Heart left ventricle (tissue), 16 donors: Measurements from ENCODE around the gene HSD11B1L. TPM values are rescaled to one million over a fixed set of nuclear protein-coding genes. Genes with fewer than 3 reads are reported as not detected.
A peak's percentile ranks its signal among the peaks of the same experiment; 100 is the strongest.

Source experiments
- ATAC-seq, 4 donors: fragments of 200-7000 bp; cut with Tn5 transposase; one replicate each; pipeline ENCODE4 v1.9.1; 2020 to 2022; ENCODE audit warnings: moderate library complexity in 4 of 4, mild to moderate bottlenecking in 3 of 4, moderate number of reproducible peaks in 1 of 4
- DNase-seq, 5 donors: peaks; one replicate each; pipeline ENCODE4 v3.0.0-alpha.2; 2020
- H3K27ac ChIP-seq, 12 donors: fragments of 200-600 bp; sonication (generic) in 4 of 12; one replicate each; pipeline versions ENCODE4 v1.5.0 to v1.8.0; 2016 to 2022; ENCODE audit warnings: mild to moderate bottlenecking in 2 of 12
- H3K27me3 ChIP-seq, 9 donors: fragments of 200-600 bp; sonication (generic) in 2 of 9; one replicate each; pipeline versions ENCODE4 v1.5.1 to v1.8.0; 2016 to 2022; ENCODE audit warnings: mild to moderate bottlenecking in 3 of 9
- H3K36me3 ChIP-seq, 9 donors: fragments of 200-600 bp; sonication (generic) in 2 of 9; one replicate each; pipeline versions ENCODE4 v1.5.0 to v1.8.0; 2018 to 2022; ENCODE audit warnings: mild to moderate bottlenecking in 2 of 9
- H3K4me1 ChIP-seq, 12 donors: fragments of 200-600 bp; sonication (generic) in 4 of 12; one replicate each; pipeline versions ENCODE4 v1.5.0 to v1.8.0; 2016 to 2022; ENCODE audit warnings: mild to moderate bottlenecking in 3 of 12
- H3K4me3 ChIP-seq, 12 donors: fragments of 200-600 bp; sonication (generic) in 4 of 12; one replicate each; pipeline versions ENCODE4 v1.5.0 to v1.8.0; 2017 to 2022; ENCODE audit warnings: mild to moderate bottlenecking in 9 of 12, moderate library complexity in 4 of 12
- H3K9me3 ChIP-seq, 12 donors: fragments of 200-600 bp; sonication (generic) in 4 of 12; one replicate each; pipeline versions ENCODE4 v1.5.0 to v1.8.0; 2016 to 2022; ENCODE audit warnings: mild to moderate bottlenecking in 1 of 12
- POLR2A ChIP-seq, 2 donors: fragments of 450-650 bp; IDR thresholded peaks; one replicate each; pipeline ENCODE4 v1.6.1; 2017; ENCODE audit warnings: antibody characterized with exemption in 2 of 2, mild to moderate bottlenecking in 2 of 2, moderate library complexity in 2 of 2
- WGBS, 4 donors: extraction: QIAGEN DNeasy Blood & Tissue Kit in 2 of 4; methylation state at CpG; one replicate each; pipeline versions ENCODE4 v1.1.5 to v1.1.7; 2013 to 2018; 5-methylcytosine and 5-hydroxymethylcytosine counted together
- intact Hi-C, 10 donors: fragments of 100-400 bp; cut with DNase I; formaldehyde crosslinking; loops; one replicate each; pipeline versions ENCODE4 v1.11.1 to v1.14.2; 2022
- polyA plus RNA-seq, 2 donors: library from polyadenylated mRNA; stranded (reverse); fragments of 200-250 nt; gene quantifications; one replicate each; pipeline ENCODE4 v1.2.3, GENCODE V29; 2013
- total RNA-seq, 9 donors: library from RNA; depleted of rRNA in 2 of 9; stranded (reverse); fragments of >200 nt in 2 of 9; fragmentation: NEBNext Ultra II Directional in 3 of 9; extraction: Animal tissue kit (Norgen Biotek cat#: 25700) in 3 of 9; gene quantifications; one replicate each; pipeline versions ENCODE4 v1.1.0 to v1.2.4, GENCODE V29; 2016 to 2023
- TF ChIP-seq, protein P1 (sequence below), 12 donors: fragments of 200-600 bp; sonication (generic) in 4 of 12; IDR thresholded peaks; one replicate each; pipeline versions ENCODE4 v1.5.0 to v1.8.0; 2018 to 2022; ENCODE audit warnings: antibody characterized with exemption in 12 of 12, mild to moderate bottlenecking in 5 of 12
- donor health status: ischemic (EF 13 %, LVEDD 7.1; RV severe dilation, severe dysfunction).
- donor health status: healthy with polysubstance abuse.
- donor health status: DM: no; HTN: yes; CAD: no.
- donor health status: DM: no; HTN: no; CAD: no.
- donor health status: ischemic (EF 25% LVEDD 6.9; RV normal size, moderate dysfunction).
- donor health status: ischemic (EF 25% LVEDD 5.7; RV mildly dilated, moderate dysfunction).
- donor health status: healthy.
- donor health status: DM: yes; HTN: yes; CAD: no.
- donor health status: ischemic (EF 35%, LVEDD 5.7; RV mildly dilated, moderate dysfunction).
- donor health status: nonischemic (EF 11% LVEDD 7.7; RV severe dilation, severe dysfunction).
- donor health status: DM: yes; HTN: yes; CAD: no.
- donor health status: PGD.
- donor health status: ischemic (EF 29% LVEDD 5.4; RV normal size, mild dysfunction).
- donor health status: nonischemic (EF 23%, LVEDD 6.1; RV moderate dilation, normal function).

The HSD11B1L gene
- total and polyA plus RNA-seq, 11 donors: 3.7 to 14.4 (median 5.2) TPM

DNA sequence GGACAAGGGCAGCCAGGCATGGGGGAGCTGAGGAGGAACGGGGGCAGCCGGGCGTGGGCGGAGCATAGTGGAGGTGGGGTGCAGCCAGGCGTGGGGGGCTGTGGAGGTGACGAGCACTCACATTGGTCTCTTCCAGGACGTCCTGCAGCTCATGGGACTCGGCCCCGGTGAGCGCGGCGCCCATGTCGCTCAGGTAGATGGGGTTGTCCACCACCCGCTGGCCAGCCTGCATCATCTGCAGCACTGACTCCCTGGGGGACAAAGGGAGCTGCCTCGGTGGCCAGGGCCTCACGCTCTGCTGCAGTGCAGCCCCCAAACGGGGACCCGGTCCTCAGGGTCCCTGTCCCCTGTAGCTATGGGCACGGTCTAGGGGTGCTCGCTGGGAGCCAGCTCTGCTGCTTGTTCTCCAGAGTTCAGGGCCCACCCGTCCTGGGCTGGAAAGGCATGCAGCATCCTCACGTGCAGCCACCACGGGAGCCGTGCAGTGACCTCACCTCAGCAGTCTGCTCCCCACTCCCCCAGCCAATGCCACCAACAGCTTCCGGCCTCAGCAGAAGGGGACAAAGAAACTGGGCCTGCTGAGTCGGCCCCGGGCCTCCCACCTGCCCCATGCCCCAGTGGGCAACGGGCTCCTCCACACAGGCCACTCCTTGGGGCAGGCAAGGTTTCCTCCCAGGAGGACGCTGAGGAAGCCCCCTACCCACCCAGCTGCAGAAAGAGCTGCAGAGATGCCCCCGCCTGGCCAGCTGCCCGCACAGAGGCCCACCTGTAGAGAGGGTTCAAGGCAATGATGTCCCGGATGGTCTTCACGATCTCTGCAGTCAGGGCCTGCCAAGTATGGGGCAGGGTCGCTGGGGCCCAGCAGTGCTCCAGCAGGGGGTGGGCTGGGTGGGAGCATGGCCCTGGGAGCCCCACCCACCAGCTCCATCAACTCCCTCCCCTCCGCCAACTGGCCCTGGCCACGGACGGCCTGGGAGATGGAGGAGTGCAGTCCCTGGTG is 27.0 kb downstream of the HSD11B1L start:
- ATAC-seq (peak in 2 of 4 donors; percentile 5 to 6), DNase-seq (no peak)
- H3K36me3 ChIP-seq: peaks cover 6 to 99% (median 95%) of the 10 kb centered on the region in 9 donors
- WGBS, 4 donors: 92 to 95% (median 94%) methylated on average over 19 to 37 of the region's 37 CpGs
- H3K4me3 ChIP-seq: no peak overlapping the region
- no peak for TF ChIP-seq POLR2A (IDR thresholded peaks at IDR 0.05)
- TF ChIP-seq, protein P1, sequence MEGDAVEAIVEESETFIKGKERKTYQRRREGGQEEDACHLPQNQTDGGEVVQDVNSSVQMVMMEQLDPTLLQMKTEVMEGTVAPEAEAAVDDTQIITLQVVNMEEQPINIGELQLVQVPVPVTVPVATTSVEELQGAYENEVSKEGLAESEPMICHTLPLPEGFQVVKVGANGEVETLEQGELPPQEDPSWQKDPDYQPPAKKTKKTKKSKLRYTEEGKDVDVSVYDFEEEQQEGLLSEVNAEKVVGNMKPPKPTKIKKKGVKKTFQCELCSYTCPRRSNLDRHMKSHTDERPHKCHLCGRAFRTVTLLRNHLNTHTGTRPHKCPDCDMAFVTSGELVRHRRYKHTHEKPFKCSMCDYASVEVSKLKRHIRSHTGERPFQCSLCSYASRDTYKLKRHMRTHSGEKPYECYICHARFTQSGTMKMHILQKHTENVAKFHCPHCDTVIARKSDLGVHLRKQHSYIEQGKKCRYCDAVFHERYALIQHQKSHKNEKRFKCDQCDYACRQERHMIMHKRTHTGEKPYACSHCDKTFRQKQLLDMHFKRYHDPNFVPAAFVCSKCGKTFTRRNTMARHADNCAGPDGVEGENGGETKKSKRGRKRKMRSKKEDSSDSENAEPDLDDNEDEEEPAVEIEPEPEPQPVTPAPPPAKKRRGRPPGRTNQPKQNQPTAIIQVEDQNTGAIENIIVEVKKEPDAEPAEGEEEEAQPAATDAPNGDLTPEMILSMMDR (IDR thresholded peaks at IDR 0.05): no peak
- no peaks in the 10 kb centered on the region for H3K9me3 ChIP-seq
- no peaks in the 10 kb centered on the region for H3K27me3 ChIP-seq
- H3K27ac ChIP-seq: no peak overlapping the region
- H3K4me1 ChIP-seq: no peaks in the 10 kb centered on the region
- intact Hi-C loops: no loop called here

- H3K27me3 ChIP-seq: no peaks in the 10 kb centered on the region
- intact Hi-C loops: no loop called here
- H3K27ac ChIP-seq: no peak overlapping the region
- H3K36me3 ChIP-seq: peaks cover 0 to 82% (median 77%) of the 10 kb centered on the region in 9 donors
- 84 to 98% (median 92%) methylated on average over 2 to 8 of the region's 8 CpGs for WGBS, 4 donors
- no peak for ATAC-seq
- no peaks in the 10 kb centered on the region for H3K9me3 ChIP-seq
- H3K4me1 ChIP-seq: peaks cover 0 to 4% (median 0%) of the 10 kb centered on the region in 12 donors
- DNase-seq: no peak
- H3K4me3 ChIP-seq: no peak overlapping the region
- TF ChIP-seq POLR2A (IDR thresholded peaks at IDR 0.05): no peak
- TF ChIP-seq, protein P1 (IDR thresholded peaks at IDR 0.05): no peak
These were observed 30.2 kb downstream of the HSD11B1L start for GRCh38 chr19:5711025-5711424.

DNA sequence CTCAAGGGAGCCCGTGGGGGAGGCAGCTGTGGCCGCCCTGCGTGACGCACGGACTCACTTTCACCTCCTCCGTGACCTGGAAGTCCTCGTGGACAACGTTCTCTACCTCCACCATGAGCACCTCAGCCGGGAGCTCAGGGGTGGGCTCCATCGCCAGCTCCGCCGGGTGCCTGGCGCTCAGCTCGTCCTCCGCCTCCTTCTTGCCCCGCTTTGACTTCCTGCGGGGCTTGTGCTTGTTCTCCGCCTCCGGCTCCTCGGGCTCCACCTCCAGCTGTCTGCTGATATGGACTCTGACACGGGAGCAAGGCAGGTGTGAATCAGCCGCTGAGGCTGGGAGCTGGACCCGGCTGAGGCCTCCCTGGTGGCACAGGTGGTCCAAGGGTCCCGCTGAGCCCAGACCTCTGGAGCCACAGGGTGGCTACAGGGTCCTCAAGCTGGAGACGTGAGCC is 30.9 kb downstream of the HSD11B1L start:
- no peaks in the 10 kb centered on the region for H3K27me3 ChIP-seq
- no peaks in the 10 kb centered on the region for H3K9me3 ChIP-seq
- TF ChIP-seq, protein P1 (IDR thresholded peaks at IDR 0.05): no peak
- no peak for TF ChIP-seq POLR2A (IDR thresholded peaks at IDR 0.05)
- DNase-seq (no peak), ATAC-seq (no peak)
- WGBS, 4 donors: 84 to 91% (median 89%) methylated on average over 25 of the region's 25 CpGs
- peaks cover 0 to 75% (median 70%) of the 10 kb centered on the region in 9 donors for H3K36me3 ChIP-seq
- no peak overlapping the region for H3K4me3 ChIP-seq
- intact Hi-C loops: no loop called here
- H3K4me1 ChIP-seq: peaks cover 0 to 6% (median 0%) of the 10 kb centered on the region in 12 donors
- no peak overlapping the region for H3K27ac ChIP-seq

GRCh38 chr19:5713228-5713627 is 32.4 kb downstream of the HSD11B1L start:
- intact Hi-C loops: no loop called here
- ATAC-seq (no peak), DNase-seq (no peak)
- TF ChIP-seq, protein P1 (IDR thresholded peaks at IDR 0.05): no peak
- no peak for TF ChIP-seq POLR2A (IDR thresholded peaks at IDR 0.05)
- peaks cover 0 to 72% (median 56%) of the 10 kb centered on the region in 9 donors for H3K36me3 ChIP-seq
- no peaks in the 10 kb centered on the region for H3K27me3 ChIP-seq
- H3K4me3 ChIP-seq: no peak overlapping the region
- H3K4me1 ChIP-seq: peaks cover 0 to 21% (median 8%) of the 10 kb centered on the region in 12 donors
- H3K9me3 ChIP-seq: no peaks in the 10 kb centered on the region
- 87 to 97% (median 93%) methylated on average over 9 of the region's 9 CpGs for WGBS, 4 donors
- H3K27ac ChIP-seq: no peak overlapping the region
